SK-N-SH (cell line): ENCODE data around the gene TUT7. TPM values are rescaled to one million over a fixed set of nuclear protein-coding genes. Genes with fewer than 3 reads are reported as not detected.

Experiments used
- CTCF ChIA-PET: fragments of 300-600, 350-600 bp; formaldehyde crosslinking; extraction: SDS; loops from one replicate; lab custom pipeline; 2021; lab: Yijun Ruan, JAX
- POLR2A ChIA-PET: fragments of 350-600 bp; sonication (Branson Sonifier 250); formaldehyde crosslinking; extraction: SDS; loops from one replicate; lab custom pipeline; 2020; ENCODE audit warnings: antibody characterized with exemption, inconsistent platforms; lab: Yijun Ruan, JAX
- DNase-seq: peaks from one replicate; pipeline ENCODE4 v3.0.0; 2012
- H2AFZ ChIP-seq: fragments of 200-600 bp; sonication (generic); 2 replicates; pipeline ENCODE4 v1.8.1; 2016; ENCODE audit warnings: antibody characterized with exemption, mild to moderate bottlenecking, low read depth
- H3F3A ChIP-seq: fragments of 200-600 bp; sonication (generic); replicated peaks from 2 replicates; pipeline ENCODE3; 2016; ENCODE audit warnings: antibody characterized with exemption, mild to moderate bottlenecking; ENCODE audit not compliant: insufficient read depth
- H3K27ac ChIP-seq, 2 experiments: fragments of 200-500 bp in 1 of 2; fragments of 200-600 bp in 1 of 2; sonication (Bioruptor generic) in 1 of 2; sonication (generic), shearing (Covaris generic) in 1 of 2; 2 replicates each; pipeline versions ENCODE4 v1.5.1 to v1.6.1; 2014 to 2016; ENCODE audit warnings: low read depth in 2 of 2, inconsistent platforms in 1 of 2, low read length in 1 of 2, mild to moderate bottlenecking in 1 of 2, mixed read lengths in 1 of 2
- H3K27me3 ChIP-seq: fragments of 200-600 bp; sonication (generic), shearing (Covaris generic); 2 replicates; pipeline ENCODE4 v1.6.1; 2016; ENCODE audit warnings: mixed run types; ENCODE audit not compliant: insufficient read depth
- H3K36me3 ChIP-seq, 2 experiments: fragments of 200-500 bp in 1 of 2; fragments of 200-600 bp in 1 of 2; sonication (Bioruptor generic) in 1 of 2; sonication (generic) in 1 of 2; replicated peaks in 1 of 2; 2 replicates each; pipeline versions ENCODE3 to v1.5.1; 2014 to 2016; ENCODE audit warnings: low read length in 1 of 2, mild to moderate bottlenecking in 1 of 2; ENCODE audit not compliant: insufficient read depth in 2 of 2, control insufficient read depth in 1 of 2
- H3K4me1 ChIP-seq, 2 experiments: fragments of 200-500 bp in 1 of 2; fragments of 200-600 bp in 1 of 2; sonication (Bioruptor generic) in 1 of 2; sonication (generic), shearing (Covaris generic) in 1 of 2; 2 replicates each; pipeline versions ENCODE4 v1.5.1 to v1.6.1; 2014 to 2016; ENCODE audit warnings: low read depth in 1 of 2, low read length in 1 of 2, mixed run types in 1 of 2; ENCODE audit not compliant: insufficient read depth in 2 of 2, control insufficient read depth in 1 of 2
- H3K4me2 ChIP-seq: fragments of 200-600 bp; sonication (generic), shearing (Covaris generic); 2 replicates; pipeline ENCODE4 v1.6.1; 2017; ENCODE audit warnings: mixed run types
- H3K4me3 ChIP-seq, 2 experiments: fragments of 200-500 bp in 1 of 2; fragments of 200-600 bp in 1 of 2; sonication (Bioruptor generic) in 1 of 2; sonication (generic), shearing (Covaris generic) in 1 of 2; 2 replicates each; pipeline versions ENCODE4 v1.5.1 to v1.8.1; 2014 to 2016; ENCODE audit warnings: low read depth in 2 of 2, inconsistent platforms in 1 of 2, low read length in 1 of 2, mild to moderate bottlenecking in 1 of 2, mixed read lengths in 1 of 2, moderate library complexity in 1 of 2
- H3K79me2 ChIP-seq: fragments of 200-600 bp; sonication (generic); 2 replicates; pipeline ENCODE4 v1.8.1; 2017; ENCODE audit warnings: mild to moderate bottlenecking; ENCODE audit not compliant: insufficient read depth
- H3K9ac ChIP-seq: fragments of 200-600 bp; sonication (generic); 2 replicates; pipeline ENCODE4 v1.6.1; 2017; ENCODE audit warnings: mixed run types
- H3K9me2 ChIP-seq: fragments of 200-600 bp; sonication (generic); 2 replicates; pipeline ENCODE4 v1.6.1; 2017; ENCODE audit warnings: mixed run types
- H3K9me3 ChIP-seq: fragments of 200-600 bp; sonication (generic); 2 replicates; pipeline ENCODE4 v1.6.1; 2017; ENCODE audit warnings: mixed run types, mild to moderate bottlenecking, moderate library complexity
- H4K20me1 ChIP-seq: fragments of 200-600 bp; sonication (generic); 2 replicates; pipeline ENCODE4 v1.6.1; 2017; ENCODE audit warnings: mild to moderate bottlenecking, mixed run types; ENCODE audit not compliant: insufficient read depth
- CHD2 ChIP-seq: fragments of 150-350 bp; IDR thresholded peaks from 2 replicates; pipeline ENCODE4 v1.6.1; 2018; ENCODE audit warnings: low read length; ENCODE audit not compliant: partially characterized antibody
- CTCF ChIP-seq: fragments of 200-600 bp; sonication (generic); IDR thresholded peaks from 2 replicates; pipeline ENCODE4 v1.6.1; 2017; ENCODE audit warnings: antibody characterized with exemption, mild to moderate bottlenecking, moderate library complexity
- EP300 ChIP-seq, 2 experiments: IDR thresholded peaks; 2 replicates each; pipeline versions ENCODE4 v1.4.0 to v1.6.1; 2012; ENCODE audit warnings: borderline replicate concordance in 1 of 2, low read depth in 1 of 2, low read length in 1 of 2
- EZH2phosphoT487 ChIP-seq: fragments of 200-600 bp; sonication (generic); IDR thresholded peaks from 2 replicates; pipeline ENCODE4 v1.6.1; 2017; ENCODE audit warnings: low read depth, mixed run types, mild to moderate bottlenecking, antibody characterized with exemption, moderate library complexity, borderline replicate concordance
- FOSL2 ChIP-seq: IDR thresholded peaks from 2 replicates; pipeline ENCODE4 v1.4.0; 2012; ENCODE audit warnings: low read depth, mild to moderate bottlenecking, moderate library complexity, borderline replicate concordance
- FOXM1 ChIP-seq: IDR thresholded peaks from 2 replicates; pipeline ENCODE4 v1.4.0; 2012; ENCODE audit warnings: low read depth, mild to moderate bottlenecking
- MEF2A ChIP-seq: IDR thresholded peaks from 2 replicates; pipeline ENCODE4 v1.4.0; 2012; ENCODE audit warnings: low read depth, borderline replicate concordance
- MXI1 ChIP-seq: IDR thresholded peaks from 2 replicates; pipeline ENCODE4 v1.6.1; 2012; ENCODE audit warnings: mild to moderate bottlenecking, low read depth, low read length, improper control_type of control experiment
- NFIC ChIP-seq: IDR thresholded peaks from 2 replicates; pipeline ENCODE4 v1.4.0; 2012; ENCODE audit warnings: borderline replicate concordance
- NRF1 ChIP-seq: IDR thresholded peaks from 2 replicates; pipeline ENCODE4 v1.6.1; 2012; ENCODE audit warnings: low read depth, mild to moderate bottlenecking, low read length
- RFX5 ChIP-seq: IDR thresholded peaks from 2 replicates; pipeline ENCODE4 v1.6.1; 2012; ENCODE audit warnings: mild to moderate bottlenecking, improper control_type of control experiment, low read length
- SIN3A ChIP-seq: IDR thresholded peaks from 2 replicates; pipeline ENCODE4 v1.6.1; 2012; ENCODE audit warnings: low read depth, mild to moderate bottlenecking, low read length, moderate library complexity, borderline replicate concordance
- SMC3 ChIP-seq: IDR thresholded peaks from 2 replicates; pipeline ENCODE4 v1.6.1; 2012; ENCODE audit warnings: low read depth, low read length, improper control_type of control experiment
- TCF12 ChIP-seq: IDR thresholded peaks from 2 replicates; pipeline ENCODE4 v1.4.0; 2012
- TEAD4 ChIP-seq: IDR thresholded peaks from 2 replicates; pipeline ENCODE4 v1.4.0; 2012; ENCODE audit warnings: mild to moderate bottlenecking, borderline replicate concordance; ENCODE audit not compliant: insufficient read depth
- USF1 ChIP-seq: IDR thresholded peaks from 2 replicates; pipeline ENCODE4 v1.4.0; 2012; ENCODE audit warnings: low read depth, borderline replicate concordance
- USF2 ChIP-seq: fragments of 150-350 bp; IDR thresholded peaks from 2 replicates; pipeline ENCODE4 v1.6.1; 2017; ENCODE audit warnings: antibody characterized with exemption, low read length, low read depth, borderline replicate concordance
- WGBS: methylation state at CpG from one replicate; pipeline ENCODE4 v1.1.6; 2017; ENCODE audit warnings: low lambda C conversion rate; 5-methylcytosine and 5-hydroxymethylcytosine counted together
- polyA plus RNA-seq, 3 experiments: library from polyadenylated mRNA; depleted of rRNA; stranded (reverse); fragments of >200 nt; gene quantifications; 2 replicates each; pipeline ENCODE4 v1.2.3, GENCODE V29; 2012

TUT7 gene
- polyA plus RNA-seq, 1 of the 3 experiments (the other 2 are of a cell fraction) = 6.7 TPM

- H3K27ac ChIP-seq = no peak overlapping the region; a peak in 1 of 4 replicates
- no peaks in the 10 kb centered on the region for H3K9me2 ChIP-seq
- no peak for DNase-seq
- no peak overlapping the region for H3K9ac ChIP-seq
- peaks cover 8% of the 10 kb centered on the region; the same call in 1 of the 2 replicates for H4K20me1 ChIP-seq
- ChIA-PET CTCF (no interaction called here), POLR2A (no interaction called here)
- H3K4me1 ChIP-seq = peaks cover 7 to 23% of the 10 kb centered on the region in 2 experiments; a peak in 3 of 4 replicates
- no peaks in the 10 kb centered on the region for H3F3A ChIP-seq
- peaks cover 61% of the 10 kb centered on the region for H3K79me2 ChIP-seq
- no peak overlapping the region for H2AFZ ChIP-seq
- TF ChIP-seq USF1 (no peak), TCF12 (no peak), EZH2phosphoT487 (no peak), CTCF (no peak), FOSL2 (no peak), NRF1 (no peak), CHD2 (no peak), FOXM1 (no peak), SIN3A (no peak), NFIC (no peak), MXI1 (no peak), SMC3 (no peak), TEAD4 (no peak), RFX5 (no peak), MEF2A (no peak)
- H3K9me3 ChIP-seq = no peaks in the 10 kb centered on the region
- no peak overlapping the region for H3K4me2 ChIP-seq
- H3K4me3 ChIP-seq = no peak overlapping the region; a peak in 1 of 4 replicates
- H3K36me3 ChIP-seq = peaks cover 10% of the 10 kb centered on the region in 2 experiments
- H3K27me3 ChIP-seq = no peaks in the 10 kb centered on the region
- 100% methylated on average over 3 of the region's 3 CpGs for WGBS
Measured at GRCh38 chr9:86279839-86280238, 74.4 kb downstream of the TUT7 start.

GRCh38 chr9:86277072-86277471 is 77.1 kb downstream of the TUT7 start:
- Histone ChIP-seq H3K79me2 (peaks cover 73% of the 10 kb centered on the region), H3K27ac (no peak overlapping the region), H2AFZ (no peak overlapping the region), H3F3A (no peaks in the 10 kb centered on the region), H3K4me2 (no peak overlapping the region), H4K20me1 (peaks cover 11% of the 10 kb centered on the region; the same call in 1 of the 2 replicates), H3K9me2 (no peaks in the 10 kb centered on the region), H3K4me3 (no peak overlapping the region), H3K9ac (no peak overlapping the region), H3K36me3 (peaks cover 26 to 33% of the 10 kb centered on the region in 2 experiments), H3K9me3 (no peaks in the 10 kb centered on the region), H3K27me3 (no peaks in the 10 kb centered on the region), H3K4me1 (peaks cover 7 to 15% of the 10 kb centered on the region in 2 experiments; a peak in 3 of 4 replicates)
- TF ChIP-seq USF1 = no peak
- no peak for TF ChIP-seq USF2
- no peak for TF ChIP-seq CTCF
- no peak for TF ChIP-seq EP300 (IDR thresholded peaks at IDR 0.05; ENCODE audit: borderline replicate concordance in 1 of 2, low read depth in 1 of 2, low read length in 1 of 2)
- DNase-seq = no peak
- CTCF ChIA-PET = interaction anchor here (1.5 to 2.9 kb wide), 3 partner anchors 11 to 185 kb away, joined by 5 to 17 read pairs (median 10); no protein-coding TSS in a partner anchor
- POLR2A ChIA-PET = no interaction called here
- 75% methylated on average over 1 of the region's 1 CpG for WGBS
